ENCODE data around the gene PALM2AKAP2.

The PALM2AKAP2 gene

DNA sequence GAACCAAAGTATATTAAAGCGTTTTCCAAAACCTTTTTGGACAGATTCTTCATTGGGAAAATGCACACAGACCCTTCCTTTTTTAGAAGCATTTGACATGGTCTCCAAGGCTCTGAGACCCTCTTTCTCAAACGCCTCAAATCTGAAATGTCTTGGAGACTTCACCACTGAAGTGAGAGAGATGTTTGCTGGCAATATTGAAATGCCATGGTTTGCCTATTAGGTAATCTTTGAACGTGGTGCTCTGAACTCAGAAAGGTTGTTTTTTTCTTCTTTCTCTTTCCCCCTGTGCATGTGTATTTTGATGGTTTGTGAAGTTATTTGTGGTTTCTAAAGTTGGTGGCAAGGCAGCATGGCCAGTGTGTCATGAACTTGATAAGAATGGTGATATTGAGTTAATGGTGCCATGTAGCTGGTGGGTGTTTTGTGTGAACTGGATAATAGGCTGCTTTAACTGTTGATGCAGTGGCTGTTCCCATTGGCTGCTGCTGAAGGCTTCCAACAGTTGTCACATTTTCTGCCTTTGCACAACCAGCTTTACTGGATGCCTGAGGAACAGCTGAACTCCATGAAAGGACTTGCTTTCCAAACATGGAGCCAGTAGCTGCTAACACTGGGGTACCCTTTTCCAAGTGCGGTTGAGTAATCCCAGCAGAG is 1.7 kb downstream of the PALM2AKAP2 start:
- TF ChIP-seq, protein P1, sequence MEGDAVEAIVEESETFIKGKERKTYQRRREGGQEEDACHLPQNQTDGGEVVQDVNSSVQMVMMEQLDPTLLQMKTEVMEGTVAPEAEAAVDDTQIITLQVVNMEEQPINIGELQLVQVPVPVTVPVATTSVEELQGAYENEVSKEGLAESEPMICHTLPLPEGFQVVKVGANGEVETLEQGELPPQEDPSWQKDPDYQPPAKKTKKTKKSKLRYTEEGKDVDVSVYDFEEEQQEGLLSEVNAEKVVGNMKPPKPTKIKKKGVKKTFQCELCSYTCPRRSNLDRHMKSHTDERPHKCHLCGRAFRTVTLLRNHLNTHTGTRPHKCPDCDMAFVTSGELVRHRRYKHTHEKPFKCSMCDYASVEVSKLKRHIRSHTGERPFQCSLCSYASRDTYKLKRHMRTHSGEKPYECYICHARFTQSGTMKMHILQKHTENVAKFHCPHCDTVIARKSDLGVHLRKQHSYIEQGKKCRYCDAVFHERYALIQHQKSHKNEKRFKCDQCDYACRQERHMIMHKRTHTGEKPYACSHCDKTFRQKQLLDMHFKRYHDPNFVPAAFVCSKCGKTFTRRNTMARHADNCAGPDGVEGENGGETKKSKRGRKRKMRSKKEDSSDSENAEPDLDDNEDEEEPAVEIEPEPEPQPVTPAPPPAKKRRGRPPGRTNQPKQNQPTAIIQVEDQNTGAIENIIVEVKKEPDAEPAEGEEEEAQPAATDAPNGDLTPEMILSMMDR (IDR thresholded peaks at IDR 0.05), result no peak
- DNase-seq (ENCODE audit: low spot score), result no peak
- peak overlapping the region; percentile 79 to 89 for H3K27ac ChIP-seq
- H3K4me3 ChIP-seq, result peak overlapping the region; percentile 73

DNA sequence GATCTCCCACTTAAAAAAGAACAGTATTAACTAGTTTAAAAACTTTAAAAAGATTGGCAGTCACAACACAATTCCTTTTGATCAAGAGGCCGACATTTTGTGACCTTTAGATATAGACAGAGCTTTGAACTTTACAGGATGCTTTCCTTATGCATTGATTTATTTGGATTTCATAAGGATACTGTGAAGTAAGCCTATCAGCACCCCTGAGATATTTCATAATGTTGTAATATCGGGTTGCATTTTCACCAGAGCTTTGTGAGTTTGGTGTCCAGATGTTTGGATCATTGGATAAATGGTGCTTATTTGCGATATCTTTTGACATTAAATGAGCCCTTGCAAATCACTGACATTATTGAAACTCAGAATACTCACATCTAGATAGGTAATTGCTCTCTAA is 7.7 kb downstream of the PALM2AKAP2 start:
- DNase-seq (ENCODE audit: low spot score), result no peak
- TF ChIP-seq, protein P1 (IDR thresholded peaks at IDR 0.05), result no peak
- Histone ChIP-seq H3K27ac (no peak overlapping the region), H3K4me3 (no peak overlapping the region)

DNA sequence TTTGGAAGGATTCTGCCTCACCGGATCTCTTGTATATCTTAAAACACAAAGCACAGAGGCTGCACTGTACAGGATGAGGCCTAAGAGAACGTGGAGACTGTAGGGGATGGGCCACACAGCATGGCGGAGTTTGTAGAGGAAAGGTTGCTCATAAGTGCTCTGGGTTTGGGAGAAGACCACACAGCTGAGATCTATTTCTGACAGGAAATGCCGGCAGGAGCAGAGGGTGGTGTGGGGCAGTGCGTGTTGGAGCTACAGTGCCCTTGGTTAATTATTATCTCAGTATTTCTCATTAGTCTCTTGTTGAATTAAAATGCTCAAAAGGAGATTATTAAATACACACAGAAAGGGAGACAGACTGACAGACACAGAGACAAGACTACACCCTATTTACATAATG is 9.6 kb downstream of the PALM2AKAP2 start:
- DNase-seq (ENCODE audit: low spot score), result no peak
- Histone ChIP-seq H3K27ac (no peak overlapping the region), H3K4me3 (no peak overlapping the region)
- TF ChIP-seq, protein P1 (IDR thresholded peaks at IDR 0.05), result no peak

DNA sequence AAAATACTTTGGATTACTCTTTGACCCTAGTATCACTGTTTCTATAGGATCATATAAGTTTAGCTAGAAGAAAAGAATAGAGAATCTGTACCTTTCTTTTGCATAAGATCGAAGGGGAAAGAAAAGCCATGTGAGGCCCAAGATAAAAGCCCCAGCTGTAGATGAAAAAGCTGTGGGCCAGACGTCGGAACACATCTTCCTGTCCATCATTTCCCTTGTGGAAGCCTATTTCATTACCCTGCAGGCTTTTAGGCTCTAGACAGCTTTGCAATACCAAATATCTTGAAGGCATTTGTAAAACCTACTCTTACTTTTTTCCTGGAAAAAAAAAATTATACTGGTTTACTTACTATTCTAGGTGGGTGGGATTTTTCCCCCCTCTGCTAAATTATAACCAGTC is 10.0 kb downstream of the PALM2AKAP2 start:
- no peak for DNase-seq (ENCODE audit: low spot score)
- no peak overlapping the region for H3K27ac ChIP-seq
- no peak overlapping the region for H3K4me3 ChIP-seq
- TF ChIP-seq, protein P1 (IDR thresholded peaks at IDR 0.05), result no peak

DNA sequence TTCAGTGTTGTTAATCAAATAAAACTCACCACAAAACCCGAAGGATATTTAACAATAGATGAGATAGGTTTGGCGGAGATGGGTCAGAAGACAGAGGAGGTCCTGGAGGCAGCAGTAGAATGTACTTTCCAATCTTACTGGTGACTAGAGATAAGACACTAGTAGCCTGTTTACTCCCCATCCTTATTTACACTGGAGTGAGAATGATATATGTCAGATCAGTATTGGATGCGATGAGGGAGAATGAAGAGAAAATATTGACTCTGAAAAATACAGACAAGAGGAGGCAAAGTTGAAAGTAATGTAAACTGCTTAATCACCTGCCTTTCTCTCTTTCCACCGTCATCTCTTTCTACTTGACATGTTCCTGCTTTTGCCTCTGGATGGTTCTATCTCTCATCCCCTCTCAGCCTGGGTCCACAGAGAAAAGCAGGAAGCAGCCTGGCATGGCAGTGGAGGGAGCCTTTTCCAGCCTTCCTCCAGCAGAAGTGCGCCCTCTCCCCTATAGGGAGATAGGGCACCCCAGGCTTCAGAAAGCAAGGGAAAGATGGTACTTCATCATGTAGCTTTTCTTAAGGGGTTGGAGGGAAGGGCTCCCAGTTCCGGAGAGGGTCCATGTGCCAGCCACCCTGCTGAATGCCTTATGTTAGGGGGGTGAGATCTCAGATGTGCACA is 11.1 kb downstream of the PALM2AKAP2 start:
- DNase-seq (ENCODE audit: low spot score), result no peak
- Histone ChIP-seq H3K27ac (peak overlapping the region in 1 of 2 donors; percentile 63), H3K4me3 (no peak overlapping the region)
- TF ChIP-seq, protein P1 (IDR thresholded peaks at IDR 0.05), result no peak

DNA sequence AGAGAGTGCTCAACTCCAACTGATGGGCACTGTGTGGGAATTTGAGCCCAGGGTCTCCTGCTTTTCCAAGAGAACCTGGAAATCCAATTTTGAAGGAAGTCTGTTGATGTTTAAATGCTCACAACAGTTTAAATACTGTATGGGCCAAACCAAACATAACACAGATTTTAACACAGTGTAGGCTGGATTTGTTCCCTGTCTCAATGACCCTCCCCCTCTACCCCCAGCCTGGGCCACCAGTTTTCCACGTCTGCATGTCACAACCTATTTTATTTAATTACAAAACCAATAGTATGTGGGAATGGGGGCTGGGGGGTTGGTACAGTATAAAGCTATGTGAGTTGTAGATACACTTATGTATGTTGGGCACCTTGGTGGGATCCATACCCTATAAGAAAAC is 11.7 kb downstream of the PALM2AKAP2 start:
- DNase-seq (ENCODE audit: low spot score), result no peak
- TF ChIP-seq, protein P1 (IDR thresholded peaks at IDR 0.05), result no peak
- Histone ChIP-seq H3K4me3 (no peak overlapping the region), H3K27ac (peak overlapping the region in 1 of 2 donors; percentile 63)

Measured in coronary artery (tissue), 2 donors.